Stimulated activated naive CD4-positive, alpha-beta T cell (primary cell): ENCODE measurements around the gene IL1R1.
"Not testable (repeated sequence)": the region's sequence is repeated elsewhere in the genome, so short reads cannot be mapped to it uniquely, and the experiment has no call there.

Source experiments
- DNase-seq, 6 experiments: peaks; one replicate each; lab custom pipeline; 2025; lab: John Stamatoyannopoulos, UW

IL1R1 gene, protein sequence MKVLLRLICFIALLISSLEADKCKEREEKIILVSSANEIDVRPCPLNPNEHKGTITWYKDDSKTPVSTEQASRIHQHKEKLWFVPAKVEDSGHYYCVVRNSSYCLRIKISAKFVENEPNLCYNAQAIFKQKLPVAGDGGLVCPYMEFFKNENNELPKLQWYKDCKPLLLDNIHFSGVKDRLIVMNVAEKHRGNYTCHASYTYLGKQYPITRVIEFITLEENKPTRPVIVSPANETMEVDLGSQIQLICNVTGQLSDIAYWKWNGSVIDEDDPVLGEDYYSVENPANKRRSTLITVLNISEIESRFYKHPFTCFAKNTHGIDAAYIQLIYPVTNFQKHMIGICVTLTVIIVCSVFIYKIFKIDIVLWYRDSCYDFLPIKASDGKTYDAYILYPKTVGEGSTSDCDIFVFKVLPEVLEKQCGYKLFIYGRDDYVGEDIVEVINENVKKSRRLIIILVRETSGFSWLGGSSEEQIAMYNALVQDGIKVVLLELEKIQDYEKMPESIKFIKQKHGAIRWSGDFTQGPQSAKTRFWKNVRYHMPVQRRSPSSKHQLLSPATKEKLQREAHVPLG

DNA sequence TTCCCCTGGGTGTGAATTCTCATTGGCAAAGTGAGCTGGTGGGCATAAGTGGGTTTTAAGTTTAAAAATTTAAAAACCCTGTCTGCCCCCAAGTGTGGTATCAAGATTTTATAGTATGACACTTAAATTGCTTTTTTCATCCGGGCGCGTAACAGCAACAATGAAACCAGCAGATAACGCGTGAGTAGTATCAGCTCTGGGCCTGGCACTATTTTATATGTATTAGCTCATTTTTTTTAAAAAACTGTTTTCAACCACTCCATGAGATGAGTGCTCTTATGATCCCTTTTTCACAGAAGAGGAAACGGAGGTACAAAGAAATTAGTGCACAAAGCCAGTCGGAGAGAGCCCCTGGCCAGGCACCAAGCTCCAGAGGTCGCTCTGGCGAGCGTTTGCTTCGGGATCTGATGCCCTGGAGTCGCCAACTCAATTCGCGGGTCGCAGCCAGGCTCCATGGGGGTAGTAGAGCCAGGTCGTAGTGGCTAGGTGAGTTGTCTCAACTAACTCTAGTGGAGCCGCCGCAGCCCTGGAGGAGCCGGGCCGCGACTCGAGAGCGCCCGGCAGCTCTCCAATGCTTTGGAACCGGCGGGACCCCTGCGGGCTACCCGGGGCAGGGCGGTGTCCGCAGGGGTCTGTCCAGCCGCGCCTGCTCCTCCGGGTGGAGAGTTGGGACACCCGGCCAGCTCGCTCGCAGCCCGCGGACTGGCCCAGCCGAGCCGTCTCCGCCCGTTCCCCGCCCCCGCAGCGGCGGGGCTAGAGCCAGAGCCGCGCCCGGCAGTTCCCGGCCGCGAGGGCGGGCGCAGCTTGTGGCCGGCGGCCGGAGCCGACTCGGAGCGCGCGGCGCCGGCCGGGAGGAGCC, at the start of gene IL1R1:
Gene IL1R1 (plus strand): TSS at position 777 of the 859 bp plus-strand sequence. CDS start 14,979 bp downstream, outside the sequence.
- DNase-seq: no peak

DNA sequence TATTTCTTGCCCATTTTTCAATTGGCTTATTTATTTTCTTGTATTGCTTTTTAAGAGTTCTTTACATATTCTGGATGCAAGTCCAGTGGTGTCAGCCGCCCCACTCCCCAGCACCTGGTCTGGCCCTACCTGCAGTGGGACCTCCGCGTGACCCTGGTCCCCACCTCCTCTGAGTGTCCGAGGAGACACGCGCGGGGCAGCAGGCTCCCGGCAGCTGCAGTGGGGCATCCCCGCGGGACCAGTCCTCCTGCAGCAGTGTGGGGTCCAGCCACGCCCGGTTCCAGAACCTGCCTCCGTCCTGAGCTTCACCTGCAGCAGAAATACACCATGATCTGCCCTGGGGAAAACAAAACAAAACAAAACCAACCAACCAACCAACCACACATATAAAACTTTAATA, 48.9 kb upstream of the IL1R1 start:
- DNase-seq: no peak

DNA sequence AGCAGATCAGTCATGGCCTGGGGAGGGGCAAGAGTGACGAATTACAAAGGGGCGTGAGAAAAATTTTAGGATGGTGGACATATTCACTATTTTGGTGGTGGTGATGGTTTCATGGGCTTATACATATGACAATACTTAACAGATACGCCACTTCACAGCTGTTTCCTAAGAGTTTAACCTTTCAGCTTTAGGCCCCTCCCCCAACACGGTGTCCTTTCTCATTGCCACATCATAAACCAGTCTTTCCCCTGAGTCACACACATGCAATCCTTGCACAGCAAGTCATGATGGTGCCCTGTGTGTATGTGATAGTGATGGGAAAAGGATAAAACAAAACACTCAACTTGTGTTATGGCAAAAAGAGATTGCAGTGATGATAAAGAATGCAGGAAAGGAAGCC, 47.6 kb upstream of the IL1R1 start:
- DNase-seq: no peak

DNA sequence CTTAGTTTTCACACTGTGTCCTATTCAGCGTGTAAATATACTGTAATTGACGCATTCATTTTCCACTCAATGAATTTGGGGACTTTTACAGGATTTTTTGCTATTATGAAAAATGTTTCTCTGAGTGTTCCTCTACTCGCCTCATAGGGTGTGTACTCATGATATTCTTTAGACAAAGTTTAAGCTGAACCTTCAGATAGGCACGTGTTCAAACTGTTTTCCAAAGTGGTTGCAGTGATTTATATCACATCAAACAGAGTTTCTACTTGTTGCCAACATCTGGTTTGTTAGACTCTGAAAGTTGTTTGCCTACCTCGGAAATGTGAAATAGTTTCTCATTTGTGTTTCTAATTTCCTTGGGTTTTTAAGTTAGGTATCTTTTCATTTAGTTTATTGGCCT, 46.4 kb upstream of the IL1R1 start:
- no peak for DNase-seq

DNA sequence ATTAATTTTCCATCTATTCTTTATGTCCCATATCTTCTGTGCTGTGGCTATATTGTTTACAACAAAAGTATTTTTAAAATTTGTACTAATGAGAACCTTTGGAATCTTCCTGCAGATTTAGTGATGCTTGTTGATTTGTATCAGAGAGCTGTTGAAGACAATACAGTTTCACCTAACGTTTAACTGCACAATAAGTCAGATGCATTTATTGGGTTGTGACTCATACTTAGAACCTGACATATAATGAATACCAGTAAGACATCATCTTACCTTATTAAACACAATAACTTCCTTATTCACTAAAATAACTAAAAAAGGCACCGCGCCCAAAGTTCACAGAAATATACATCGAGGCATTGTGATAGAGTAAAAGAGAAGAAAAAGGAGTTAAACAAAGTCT, 43.8 kb upstream of the IL1R1 start:
- no peak for DNase-seq

DNA sequence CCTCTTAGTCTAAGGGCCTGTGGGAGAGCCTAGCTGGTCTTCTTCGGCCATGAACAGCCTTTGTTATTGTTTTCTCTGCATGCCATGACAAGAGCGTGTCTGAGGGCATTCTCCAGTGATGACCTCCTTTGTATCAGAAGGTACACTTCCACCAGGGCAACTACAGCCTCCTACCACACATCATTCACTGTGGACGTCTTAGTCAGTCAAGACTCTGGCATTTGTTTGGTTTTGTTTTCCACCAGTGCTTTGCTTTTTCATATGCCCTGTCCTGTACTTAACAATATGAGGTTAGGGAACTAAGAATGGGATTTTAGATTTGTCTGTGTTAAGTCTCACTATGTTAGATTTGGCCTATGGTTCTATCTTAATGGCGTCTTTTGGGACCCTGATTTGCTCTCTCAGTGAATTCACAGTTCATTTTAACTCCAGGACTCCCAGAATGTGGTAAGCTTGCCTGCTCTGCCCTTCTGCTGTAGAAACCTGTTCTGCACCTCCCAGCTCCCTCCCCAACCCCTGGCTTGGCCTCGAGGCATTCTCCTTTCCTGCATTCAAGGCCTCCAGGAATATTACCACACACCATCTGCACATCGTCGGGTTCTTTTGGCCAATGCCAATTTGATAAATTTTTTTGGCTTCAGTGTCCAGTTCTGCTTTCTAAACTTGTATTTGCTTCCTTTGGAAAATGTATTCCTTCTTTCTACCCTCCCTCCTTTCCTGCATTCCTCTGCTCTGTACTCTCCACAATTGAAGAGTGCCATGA, 42.8 kb upstream of the IL1R1 start:
- no peak for DNase-seq

DNA sequence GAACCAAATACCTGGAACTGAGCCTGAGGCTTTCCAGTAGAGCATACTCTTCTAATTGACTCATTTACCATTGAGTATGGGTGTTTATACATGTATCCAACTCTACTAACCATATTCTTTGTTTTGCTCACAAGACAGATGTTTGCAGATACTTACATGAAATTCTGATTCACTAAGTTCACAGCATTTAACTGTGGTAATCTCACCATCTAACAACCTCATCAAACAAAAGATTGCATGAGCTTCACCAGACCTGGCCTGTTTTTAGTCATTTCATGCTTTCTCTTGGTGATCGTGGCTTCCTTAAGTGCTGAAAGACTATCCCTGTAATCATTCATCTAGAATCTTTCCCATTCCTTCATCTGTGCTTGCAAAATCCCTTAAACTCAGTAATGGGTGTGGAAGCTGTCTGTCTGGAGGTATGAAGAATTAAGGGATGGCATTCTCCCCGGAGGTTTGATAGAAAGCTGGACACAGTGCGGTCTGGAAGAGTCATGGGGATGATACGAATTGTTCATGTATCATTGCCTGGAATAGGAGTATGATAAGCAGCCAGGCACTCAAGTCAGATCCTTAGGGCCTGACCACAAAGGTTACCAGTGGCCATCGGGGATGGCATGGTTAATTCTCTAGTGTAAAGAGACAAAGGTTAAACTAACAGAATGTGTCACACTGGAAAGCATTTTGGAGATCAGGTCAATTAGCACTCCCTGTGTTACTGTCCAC, 42.0 kb upstream of the IL1R1 start:
- DNase-seq: no peak

DNA sequence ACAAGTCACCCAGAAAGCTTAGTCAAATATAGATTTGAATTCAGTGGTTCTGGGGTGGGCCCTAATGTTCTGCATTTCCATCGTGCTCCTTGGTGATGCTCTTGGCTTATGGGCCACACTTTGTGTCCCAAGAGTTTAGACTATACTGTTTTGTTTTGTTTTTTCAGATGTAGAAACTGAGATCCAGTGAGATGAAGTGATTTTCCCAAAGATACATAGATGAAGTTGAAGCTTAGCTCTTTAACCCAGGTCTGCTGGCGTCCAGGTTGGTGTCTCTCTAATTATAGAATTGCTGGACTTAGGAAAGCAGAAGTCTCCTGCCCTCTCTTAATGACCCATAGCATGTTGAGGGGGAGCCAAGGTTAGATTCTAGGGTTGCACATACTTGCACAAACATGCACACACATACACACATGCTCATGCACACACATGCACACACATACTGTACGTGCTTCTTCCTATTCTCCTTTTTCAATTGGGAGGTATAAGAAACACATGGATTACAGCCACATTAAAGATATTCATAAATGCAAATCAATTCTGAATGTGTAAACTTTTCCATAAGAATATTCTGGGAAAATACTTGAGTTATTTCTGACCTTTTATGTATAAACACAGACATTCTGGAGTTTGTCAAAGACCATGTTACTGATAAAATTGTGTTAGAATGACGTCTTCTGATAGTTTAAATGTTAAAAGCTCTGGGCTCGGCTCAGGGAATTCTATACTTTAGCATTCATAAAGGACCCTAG, 41.3 kb upstream of the IL1R1 start:
- no peak for DNase-seq

DNA sequence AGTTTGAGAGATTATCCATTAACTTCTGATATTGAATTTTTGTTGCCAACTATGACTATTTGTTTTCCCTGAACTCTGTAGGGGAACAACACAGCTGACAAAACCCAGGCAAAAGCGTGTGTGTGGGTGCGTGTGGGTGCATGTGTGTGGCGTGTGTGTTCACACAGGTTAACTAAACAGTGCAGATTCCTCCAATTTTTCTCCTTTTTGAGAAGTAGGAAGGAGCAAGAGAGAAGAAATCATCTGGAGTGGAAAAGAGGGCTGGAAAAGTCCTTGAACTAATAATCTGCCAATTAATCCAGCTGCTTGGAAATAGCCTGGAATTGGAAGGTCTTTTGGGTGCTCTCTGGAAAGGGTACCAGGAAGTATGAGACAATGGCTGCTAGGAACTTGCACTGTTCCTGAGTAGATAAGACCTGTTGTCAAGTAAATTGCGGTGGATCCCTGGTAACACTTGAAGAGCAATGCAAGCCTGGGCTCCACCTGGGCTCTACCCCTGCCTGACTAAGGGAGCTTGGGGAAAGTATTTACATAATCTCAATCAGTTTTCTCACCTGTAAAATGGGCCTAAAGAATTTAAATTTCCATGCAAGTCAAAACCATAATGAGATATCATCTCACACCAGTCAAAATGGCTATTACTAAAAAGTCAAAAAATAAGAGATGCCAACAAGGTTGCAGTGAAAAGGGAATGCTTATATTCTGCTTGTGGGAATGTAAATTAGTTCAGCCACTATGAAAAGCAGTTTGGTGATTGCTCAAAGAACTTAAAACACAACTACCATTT, 40.5 kb upstream of the IL1R1 start:
- no peak for DNase-seq

DNA sequence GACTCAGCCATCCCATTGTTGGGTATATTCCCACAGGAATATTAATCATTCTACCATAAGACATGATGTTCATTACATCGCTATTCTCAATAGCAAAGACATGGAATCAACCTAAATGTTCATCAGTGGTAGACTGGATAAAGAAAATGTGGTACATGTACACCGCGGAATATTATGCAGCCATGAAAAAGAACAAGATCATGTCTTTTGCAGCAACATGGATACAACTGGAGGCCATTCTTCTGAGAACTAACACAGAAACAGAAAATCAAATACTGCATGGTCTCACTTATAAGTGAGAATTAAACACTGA, 40.0 kb upstream of the IL1R1 start:
- DNase-seq: not testable (repeated sequence)

DNA sequence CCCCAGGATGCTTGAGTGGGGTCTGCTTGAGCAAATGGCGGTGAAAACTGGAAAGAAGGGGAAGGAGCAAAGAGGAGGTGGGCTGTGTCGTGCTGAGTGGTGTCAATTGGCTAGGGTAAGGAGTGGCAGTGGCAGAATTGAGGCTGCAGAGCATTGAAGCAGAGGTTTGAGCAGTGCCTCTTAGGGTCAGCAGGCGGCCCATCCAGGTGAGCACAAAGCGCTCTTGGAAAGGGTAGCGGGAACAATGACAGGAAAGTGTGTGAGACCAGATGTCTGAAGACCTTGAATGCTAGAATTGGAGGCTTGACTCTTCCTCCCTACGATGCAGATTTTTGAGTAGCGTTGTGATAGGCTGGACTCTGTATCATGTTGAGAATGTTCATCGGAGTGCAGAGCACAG, 39.3 kb upstream of the IL1R1 start:
- DNase-seq: no peak

DNA sequence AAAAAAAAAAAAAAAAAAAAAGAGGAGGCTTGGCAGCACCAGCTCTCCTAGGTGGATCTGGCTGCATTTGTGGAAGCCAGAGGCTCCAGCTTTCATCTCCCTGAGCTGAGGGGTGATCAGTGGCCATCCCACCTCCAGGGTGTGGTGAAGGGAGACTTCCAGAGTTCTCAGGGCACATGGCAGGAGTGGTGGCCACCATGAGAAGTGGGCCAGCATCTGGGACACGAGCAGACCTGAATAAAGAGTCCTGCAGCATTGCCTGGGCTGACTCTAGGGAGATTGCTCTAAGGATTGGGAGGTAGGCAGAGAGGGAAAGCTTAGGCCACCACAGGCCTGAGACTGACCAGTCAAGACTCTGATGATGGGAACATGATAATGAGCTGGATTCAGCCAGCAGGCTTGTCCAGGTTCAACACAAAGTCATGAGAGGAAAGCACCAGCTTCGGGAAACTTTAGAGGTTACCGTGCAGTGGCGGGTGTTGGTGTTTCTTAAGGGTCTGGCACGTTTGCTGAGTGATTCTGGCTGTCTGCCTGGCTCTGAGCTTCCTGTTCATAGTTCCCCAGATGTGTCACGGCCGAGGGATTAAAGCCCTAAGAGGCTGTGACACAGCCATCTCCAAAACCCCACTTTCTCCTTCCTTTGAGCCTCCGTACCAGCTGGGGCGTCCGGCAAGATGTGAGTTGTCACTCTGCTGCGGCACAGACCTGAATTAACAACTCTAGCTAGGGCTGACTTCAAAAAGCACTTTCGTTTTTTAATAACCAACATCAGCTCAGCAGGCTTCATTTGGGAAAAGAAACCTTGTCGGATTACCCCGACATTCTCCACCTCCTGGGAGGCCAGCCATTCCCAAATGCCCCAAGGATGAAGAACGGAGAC, 38.3 kb upstream of the IL1R1 start:
- DNase-seq: peak in 2 of 6 experiments; percentile 4 to 36

DNA sequence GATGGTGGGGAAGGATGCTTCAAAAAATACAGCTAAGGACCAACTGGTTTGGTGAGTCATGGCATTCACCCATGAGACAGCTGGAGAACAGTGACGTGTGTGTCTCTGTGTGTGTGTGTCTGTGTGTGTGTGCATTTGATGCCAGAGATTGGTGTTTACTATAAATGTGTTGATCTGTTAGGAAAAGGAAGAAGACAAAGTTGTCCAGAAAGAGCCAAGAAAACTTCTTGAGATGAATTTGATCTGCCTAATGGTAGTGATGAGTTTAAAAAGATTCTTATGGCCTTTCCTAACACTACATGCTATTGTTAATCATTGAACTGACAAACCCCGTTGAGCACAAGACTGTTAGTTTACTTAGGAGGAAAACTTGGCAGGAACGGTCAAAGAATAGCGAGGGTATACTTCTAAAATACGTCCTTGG, 36.4 kb upstream of the IL1R1 start:
- DNase-seq: no peak

DNA sequence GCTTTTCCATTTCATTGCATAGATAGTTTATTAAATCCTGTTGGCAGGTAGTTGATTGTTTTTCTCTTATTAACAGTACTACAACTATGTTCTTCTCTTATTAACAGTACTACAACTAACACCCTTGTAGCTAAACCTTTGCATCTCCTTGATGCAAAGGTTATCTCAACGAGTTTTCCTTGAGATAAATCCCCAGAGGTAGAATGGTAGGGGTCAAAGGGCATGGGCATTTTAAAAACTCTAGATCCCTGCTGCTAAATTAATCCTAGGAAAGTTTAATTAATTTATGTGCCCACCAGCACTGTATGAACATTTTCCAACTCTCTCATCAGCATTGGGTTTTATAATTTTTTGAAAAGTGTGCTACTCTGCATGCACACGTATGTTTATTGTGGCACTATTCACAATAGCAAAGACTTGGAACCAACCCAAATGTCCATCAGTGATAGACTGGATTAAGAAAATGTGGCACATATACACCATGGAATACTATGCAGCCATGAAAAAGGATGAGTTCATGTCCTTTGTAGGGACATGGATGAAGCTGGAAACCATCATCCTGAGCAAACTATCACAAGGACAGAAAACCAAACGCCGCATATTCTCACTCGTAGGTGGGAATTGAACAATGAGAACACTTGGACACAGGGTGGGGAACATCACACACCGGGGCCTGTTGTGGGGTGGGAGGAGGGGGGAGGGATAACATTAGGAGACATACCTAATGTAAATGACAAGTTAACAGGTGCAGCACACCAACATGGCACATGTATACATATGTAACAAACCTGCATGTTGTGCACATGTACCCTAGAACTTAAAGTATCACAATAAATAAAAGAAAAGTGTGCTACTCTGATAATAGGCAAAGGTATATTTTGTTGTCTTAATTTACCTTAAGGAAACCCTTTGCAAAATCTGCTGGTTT, 35.5 kb upstream of the IL1R1 start:
- not testable (repeated sequence) for DNase-seq

DNA sequence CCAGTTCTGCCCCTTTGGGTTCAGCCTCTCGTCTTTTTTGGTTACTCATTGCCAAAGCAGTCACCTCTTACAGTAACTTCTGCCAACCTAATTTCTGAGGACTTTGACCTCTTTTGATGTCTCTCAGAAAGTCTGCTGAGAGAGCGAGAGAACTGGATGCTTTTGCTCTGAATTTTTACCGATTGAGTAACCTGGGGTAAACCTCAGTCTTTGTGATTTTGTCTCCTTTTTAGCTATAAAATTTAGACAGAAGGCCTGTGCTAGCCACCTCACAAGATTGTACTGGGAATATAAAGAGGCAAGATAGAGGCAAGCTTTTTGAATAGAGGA, 34.8 kb upstream of the IL1R1 start:
- no peak for DNase-seq

DNA sequence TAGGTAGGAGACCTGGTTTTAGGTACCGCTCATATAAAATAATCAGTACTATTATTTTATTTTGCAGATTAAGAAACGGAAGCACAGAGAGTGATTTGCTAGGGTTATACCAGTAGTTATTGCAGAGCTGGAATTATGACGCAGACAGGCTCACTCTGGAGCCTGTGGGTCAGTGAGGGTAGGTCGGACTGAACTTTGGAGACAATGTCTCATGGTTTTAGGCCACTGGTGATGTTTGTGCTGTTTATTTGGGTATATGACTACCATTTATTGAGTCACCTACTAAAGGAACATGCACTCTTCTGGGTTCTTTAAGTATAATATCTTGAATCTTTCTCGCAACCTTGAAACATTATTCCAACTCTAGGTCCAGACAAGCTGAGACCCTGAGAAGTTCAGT, 33.5 kb upstream of the IL1R1 start:
- DNase-seq: no peak

DNA sequence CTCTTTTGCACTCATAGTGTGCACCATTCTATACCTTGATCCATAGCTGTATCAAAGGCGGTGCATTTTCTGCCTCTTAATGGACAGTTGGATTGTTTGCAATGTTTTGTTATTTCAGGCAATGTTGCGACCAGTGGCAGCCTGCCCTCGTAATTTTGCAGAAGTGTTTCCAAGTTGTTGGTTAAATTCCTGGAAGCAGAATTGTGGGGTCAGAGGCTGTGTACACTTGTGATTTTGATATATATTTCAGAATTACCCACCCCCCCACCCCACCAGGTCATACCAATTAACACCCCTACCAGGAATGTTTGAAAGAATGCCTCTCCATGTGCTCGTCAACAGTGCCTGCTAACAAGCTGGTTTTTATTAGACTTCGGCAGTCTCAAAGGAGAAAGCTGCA, 32.4 kb upstream of the IL1R1 start:
- DNase-seq: no peak
